H9 (cell line): ENCODE data around the gene CENPM. TPM values are rescaled to one million over a fixed set of nuclear protein-coding genes. Genes with fewer than 3 reads are reported as not detected.

Source experiments
- DNase-seq: peaks from one replicate; pipeline ENCODE4 v3.0.0-alpha.2; 2017
- H2AFZ ChIP-seq: one replicate; pipeline ENCODE4 v1.6.1; 2013; ENCODE audit warnings: mild to moderate bottlenecking, low read length, control low read depth, moderate library complexity
- H2AK5ac ChIP-seq: 2 replicates; pipeline ENCODE4 v1.6.1; 2013; ENCODE audit warnings: low read length, control low read depth, mixed read lengths; ENCODE audit not compliant: insufficient read length
- H2BK120ac ChIP-seq: one replicate; pipeline ENCODE4 v1.6.1; 2013; ENCODE audit warnings: low read depth, mild to moderate bottlenecking, low read length, control low read depth, inconsistent platforms; ENCODE audit not compliant: poor library complexity, severe bottlenecking
- H2BK12ac ChIP-seq: 2 replicates; pipeline ENCODE4 v1.6.1; 2013; ENCODE audit warnings: low read length, control low read depth, mixed read lengths, low read depth; ENCODE audit not compliant: insufficient read length
- H2BK15ac ChIP-seq: 2 replicates; pipeline ENCODE4 v1.6.1; 2013; ENCODE audit warnings: low read depth, low read length, control low read depth
- H2BK20ac ChIP-seq: one replicate; pipeline ENCODE4 v1.6.1; 2013; ENCODE audit warnings: low read depth, mild to moderate bottlenecking, low read length, control low read depth, inconsistent platforms; ENCODE audit not compliant: poor library complexity, severe bottlenecking
- H2BK5ac ChIP-seq: 2 replicates; pipeline ENCODE4 v1.6.1; 2013; ENCODE audit warnings: low read length, control low read depth, mixed read lengths; ENCODE audit not compliant: insufficient read length
- H3K14ac ChIP-seq: 2 replicates; pipeline ENCODE4 v1.6.1; 2013; ENCODE audit warnings: low read length, control low read depth; ENCODE audit not compliant: insufficient read depth
- H3K18ac ChIP-seq: 2 replicates; pipeline ENCODE4 v1.6.1; 2013; ENCODE audit warnings: low read depth, mild to moderate bottlenecking, mixed read lengths, low read length, control low read depth; ENCODE audit not compliant: insufficient read length
- H3K23ac ChIP-seq: 2 replicates; pipeline ENCODE4 v1.6.1; 2013; ENCODE audit warnings: low read length, control low read depth, mixed read lengths, low read depth; ENCODE audit not compliant: insufficient read length
- H3K23me2 ChIP-seq: 2 replicates; pipeline ENCODE4 v1.6.1; 2013; ENCODE audit warnings: low read depth, mild to moderate bottlenecking, mixed read lengths, low read length, control low read depth; ENCODE audit not compliant: insufficient read length, poor library complexity, severe bottlenecking
- H3K27ac ChIP-seq: 2 replicates; pipeline ENCODE4 v1.5.1; 2013; ENCODE audit warnings: low read length, control low read depth, mixed read lengths, low read depth; ENCODE audit not compliant: insufficient read length
- H3K27me3 ChIP-seq: 2 replicates; pipeline ENCODE4 v1.6.1; 2013; ENCODE audit warnings: low read length, control low read depth, inconsistent platforms; ENCODE audit not compliant: insufficient read depth
- H3K4ac ChIP-seq: 2 replicates; pipeline ENCODE4 v1.6.1; 2013; ENCODE audit warnings: low read depth, mild to moderate bottlenecking, control low read depth, inconsistent platforms, low read length, moderate library complexity
- H3K4me1 ChIP-seq: 2 replicates; pipeline ENCODE4 v1.6.1; 2013; ENCODE audit warnings: low read length, control low read depth, inconsistent platforms; ENCODE audit not compliant: insufficient read depth
- H3K4me2 ChIP-seq: 2 replicates; pipeline ENCODE4 v1.6.1; 2013; ENCODE audit warnings: low read length, control low read depth, mixed read lengths; ENCODE audit not compliant: insufficient read length, insufficient read depth
- H3K56ac ChIP-seq: 2 replicates; pipeline ENCODE4 v1.6.1; 2013; ENCODE audit warnings: low read depth, mild to moderate bottlenecking, mixed read lengths, low read length, control low read depth; ENCODE audit not compliant: insufficient read length
- H3K79me1 ChIP-seq: 2 replicates; pipeline ENCODE4 v1.6.1; 2013; ENCODE audit warnings: low read depth, mild to moderate bottlenecking, moderate library complexity, low read length, control low read depth, inconsistent platforms; ENCODE audit not compliant: insufficient read depth, poor library complexity, severe bottlenecking
- H3K79me2 ChIP-seq: 2 replicates; pipeline ENCODE4 v1.6.1; 2013; ENCODE audit warnings: low read length, control low read depth, inconsistent platforms; ENCODE audit not compliant: insufficient read depth
- H3K9ac ChIP-seq: 2 replicates; pipeline ENCODE4 v1.6.1; 2013; ENCODE audit warnings: low read length, control low read depth, mixed read lengths; ENCODE audit not compliant: insufficient read length; ENCODE audit errors: extremely low read depth
- H3K9me3 ChIP-seq: one replicate; pipeline ENCODE4 v1.6.1; 2013; ENCODE audit warnings: low read depth, low read length, inconsistent platforms; ENCODE audit not compliant: control insufficient read depth
- H3T11ph ChIP-seq: one replicate; pipeline ENCODE4 v1.6.1; 2013; ENCODE audit warnings: mild to moderate bottlenecking, low read length, control low read depth, inconsistent platforms
- H4K20me1 ChIP-seq: one replicate; pipeline ENCODE4 v1.6.1; 2013; ENCODE audit not compliant: control insufficient read depth, insufficient read length, insufficient read depth
- H4K5ac ChIP-seq: 2 replicates; pipeline ENCODE4 v1.6.1; 2013; ENCODE audit warnings: low read depth, mild to moderate bottlenecking, mixed read lengths, low read length, control low read depth; ENCODE audit not compliant: insufficient read length
- H4K8ac ChIP-seq: replicated peaks from 2 replicates; pipeline ENCODE4 v1.6.1; 2013; ENCODE audit warnings: low read length, control low read depth, mixed read lengths, low read depth; ENCODE audit not compliant: insufficient read length
- H4K91ac ChIP-seq: 2 replicates; pipeline ENCODE4 v1.6.1; 2013; ENCODE audit warnings: low read depth, mild to moderate bottlenecking, moderate library complexity, mixed read lengths, low read length, control low read depth; ENCODE audit not compliant: insufficient read length
- H3K27ac Mint-ChIP-seq, 3 experiments: 2 replicates in 2 of 3; 3 replicates in 1 of 3; pipeline ENCODE4 v1.8.0; 2020 to 2021; ENCODE audit warnings: mixed read lengths in 3 of 3, mild to moderate bottlenecking in 1 of 3, moderate library complexity in 1 of 3
- H3K27me3 Mint-ChIP-seq: 2 replicates; pipeline ENCODE4 v1.8.0; 2021; ENCODE audit warnings: low read depth, mild to moderate bottlenecking, moderate library complexity, mixed read lengths
- H3K36me3 Mint-ChIP-seq, 3 experiments: 2 replicates in 2 of 3; 3 replicates in 1 of 3; pipeline ENCODE4 v1.8.0; 2020 to 2021; ENCODE audit warnings: low read depth in 3 of 3, mixed read lengths in 3 of 3; ENCODE audit not compliant: insufficient read depth in 1 of 3
- H3K4me1 Mint-ChIP-seq, 2 experiments: 2 replicates each; pipeline ENCODE4 v1.8.0; 2020; ENCODE audit warnings: mixed read lengths in 2 of 2
- H3K4me3 Mint-ChIP-seq, 2 experiments: 2 replicates in 1 of 2; 3 replicates in 1 of 2; pipeline ENCODE4 v1.8.0; 2020 to 2021; ENCODE audit warnings: mild to moderate bottlenecking in 2 of 2, mixed read lengths in 2 of 2, moderate library complexity in 1 of 2
- H3K9me3 Mint-ChIP-seq, 2 experiments: 2 replicates in 1 of 2; 3 replicates in 1 of 2; pipeline ENCODE4 v1.8.0; 2020; ENCODE audit warnings: mild to moderate bottlenecking in 2 of 2, mixed read lengths in 2 of 2, moderate library complexity in 1 of 2
- CTCF ChIP-seq: fragments of 200-600 bp; sonication (generic); conservative IDR thresholded peaks from 3 replicates; pipeline ENCODE4 v1.8.0; 2021; ENCODE audit warnings: antibody characterized with exemption, mild to moderate bottlenecking
- WGBS: extraction: QIAGEN DNeasy Blood & Tissue Kit; methylation state at CpG from one replicate; pipeline ENCODE4 v1.1.7; 2013; ENCODE audit warnings: missing lambda C conversion rate, low lambda C conversion rate, mixed read lengths; ENCODE audit not compliant: insufficient read length; ENCODE audit errors: extremely low coverage; 5-methylcytosine and 5-hydroxymethylcytosine counted together
- total RNA-seq: library from RNA; stranded (reverse); gene quantifications from 2 replicates; pipeline ENCODE4 v1.2.1, GENCODE V29; 2021

The CENPM gene
- total RNA-seq, 1 experiment from 2014 or later, result 36.5 TPM

DNA sequence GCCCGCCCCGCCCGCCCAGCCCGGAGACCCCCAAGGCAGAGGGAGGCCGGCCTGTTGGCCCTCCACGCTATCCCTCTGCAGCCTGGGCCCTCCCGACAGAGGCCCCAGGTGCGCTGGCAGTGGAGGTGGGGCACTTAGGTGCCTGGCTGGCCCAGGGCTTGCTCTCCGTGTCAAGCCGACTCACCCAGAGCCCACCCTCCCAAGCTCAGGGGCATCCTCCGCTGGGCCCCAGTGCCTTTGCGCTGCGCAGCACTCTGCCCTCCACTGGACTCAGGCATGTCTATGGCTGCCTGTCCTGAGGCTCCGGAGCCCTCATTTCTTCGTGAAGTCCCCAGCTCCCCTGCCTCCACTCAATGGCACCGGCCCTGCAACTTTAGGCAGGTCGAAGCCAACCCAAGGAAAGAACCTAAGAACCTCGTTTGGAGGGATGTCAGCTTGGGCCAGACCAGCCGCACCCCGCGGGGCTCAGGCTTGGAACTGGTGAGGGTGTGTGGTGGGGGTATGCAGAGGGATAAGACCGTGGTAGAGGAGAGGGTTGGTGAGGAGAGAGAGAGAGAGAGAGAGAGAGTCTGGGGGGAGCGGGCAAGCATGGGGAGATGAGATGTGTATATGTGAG, 11.1 kb upstream of the CENPM start:
- Histone ChIP-seq H3K14ac (peak overlapping the region; percentile 50), H2BK15ac (no peak overlapping the region), H3K18ac (peak overlapping the region; percentile 47), H4K20me1 (no peaks in the 10 kb centered on the region), H3K23me2 (no peaks in the 10 kb centered on the region), H3K27ac (no peak overlapping the region), H2AK5ac (no peak overlapping the region), H3K79me1 (no peaks in the 10 kb centered on the region), H3T11ph (no peak overlapping the region), H4K5ac (no peak overlapping the region), H2AFZ (no peak overlapping the region), H4K8ac (no peak overlapping the region), H3K4me1 (no peaks in the 10 kb centered on the region), H3K4ac (no peak overlapping the region), H2BK12ac (no peak overlapping the region), H3K23ac (no peak overlapping the region), H2BK5ac (no peak overlapping the region), H3K9me3 (no peaks in the 10 kb centered on the region), H4K91ac (no peak overlapping the region), H3K9ac (no peak overlapping the region), H2BK120ac (no peak overlapping the region), H3K56ac (no peak overlapping the region), H2BK20ac (no peak overlapping the region), H3K4me2 (peak overlapping the region; percentile 44), H3K27me3 (no peaks in the 10 kb centered on the region), H3K79me2 (no peaks in the 10 kb centered on the region)
- H3K27me3 Mint-ChIP-seq, result peaks cover 42% of the 10 kb centered on the region
- no CpG with 5 or more reads among the region's 23 CpGs for WGBS
- peaks cover 14 to 23% of the 10 kb centered on the region in 2 experiments for H3K4me1 Mint-ChIP-seq
- peak overlapping the region; percentile 34 to 42 for H3K4me3 Mint-ChIP-seq
- DNase-seq, result no peak
- peak; percentile 46; the same call in 1 of the 3 replicates for TF ChIP-seq CTCF
- H3K9me3 Mint-ChIP-seq, result peaks cover 2% of the 10 kb centered on the region in 2 experiments; a peak in 4 of 5 replicates
- peaks cover 0 to 4% (median 3%) of the 10 kb centered on the region in 3 experiments; a peak in 5 of 7 replicates for H3K36me3 Mint-ChIP-seq
- H3K27ac Mint-ChIP-seq, result no peak overlapping the region
